ENCODE data around the gene PANK4. TPM values are rescaled to one million over a fixed set of nuclear protein-coding genes. Genes with fewer than 3 reads are reported as not detected.

Gene PANK4
- total and polyA plus RNA-seq, 9 of the 15 experiments (the other 6 are each of a cell fraction or from before 2014, with no cell fraction given), result 0.93 to 55.6 (median 31.5) TPM

- TF ChIP-seq NKRF (IDR thresholded peaks at IDR 0.05; ENCODE audit: borderline replicate concordance) (peak; percentile 63; the same call in 1 of the 2 replicates), ZBTB40 (IDR thresholded peaks at IDR 0.05) (0 out of 2 replicates have a peak, but pooled peaks have one; percentile 33), ZBTB40 (CRISPR knock-in tag; IDR thresholded peaks at IDR 0.05) (no peak), CLOCK (CRISPR knock-in tag; IDR thresholded peaks at IDR 0.05; ENCODE audit: borderline replicate concordance) (no peak), CHD1 (IDR thresholded peaks at IDR 0.05; ENCODE audit: low read length) (peak; percentile 55), ZNF232 (CRISPR knock-in tag; IDR thresholded peaks at IDR 0.05) (no peak), ZFP30 (CRISPR knock-in tag; IDR thresholded peaks at IDR 0.05; ENCODE audit: borderline replicate concordance) (no peak), CBX3 (IDR thresholded peaks at IDR 0.05; ENCODE audit: borderline replicate concordance in 1 of 2, low read length in 2 of 2) (no peak), NUFIP1 (IDR thresholded peaks at IDR 0.05; ENCODE audit: partially characterized antibody) (no peak), BRF1 (IDR thresholded peaks at IDR 0.05; ENCODE audit: borderline replicate concordance, extremely low read depth, insufficient read length) (no peak), CTCF (IDR thresholded peaks at IDR 0.05 in 2 of 3, conservative IDR thresholded peaks at IDR 0.05 in 1 of 3; ENCODE audit: insufficient read depth in 2 of 3, low read depth in 1 of 3, low read length in 3 of 3) (0 out of 6 replicates have a peak, but pooled peaks of 1 of the 3 experiments have one; percentile 5), HNRNPUL1 (IDR thresholded peaks at IDR 0.05; ENCODE audit: low read length) (no peak)
Measured at GRCh38 chr1:2525572-2525919, 850 bp downstream of the PANK4 start (continued).
